ENCODE measurements around the gene LCK.

- TF ChIP-seq POLR2A (IDR thresholded peaks at IDR 0.05) (no peak), CTCF (IDR thresholded peaks at IDR 0.05) (no peak), POLR2AphosphoS5 (IDR thresholded peaks at IDR 0.05) (no peak)
Observed at GRCh38 chr1:32232558-32233304, 18.3 kb upstream of the LCK start.
